ENCODE results near the gene MMP20. TPM values are rescaled to one million over a fixed set of nuclear protein-coding genes. Genes with fewer than 3 reads are reported as not detected.

Gene MMP20
- total RNA-seq, 4 donors from 2014 or later, result not detected

DNA sequence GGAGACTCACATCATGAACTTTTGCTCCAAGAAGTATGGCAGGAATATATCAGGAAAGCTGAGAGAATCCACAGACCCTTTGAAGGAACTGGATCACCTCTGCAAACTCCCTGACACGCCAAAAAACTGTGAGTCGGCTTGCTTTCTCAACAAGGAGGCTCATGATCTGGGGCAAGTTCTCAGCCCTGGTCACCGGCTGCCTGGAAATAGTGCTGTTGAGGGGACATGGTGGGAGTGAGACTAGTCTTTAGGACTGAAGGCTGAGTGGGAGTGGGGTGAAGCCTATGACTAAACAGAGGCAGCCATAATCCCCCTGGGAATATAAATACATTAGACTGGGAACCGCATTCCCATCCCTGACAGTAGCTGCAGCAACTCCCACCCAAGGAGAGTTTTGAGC lies 86.2 kb downstream of the MMP20 start:
- WGBS, 2 donors (ENCODE audit: low coverage in 1 of 2), result 94 to 100% methylated on average over 1 to 4 of the region's 4 CpGs
- intact Hi-C loops (cut with DNase I; ENCODE audit: low total_unique reads), result no loop called here
- Histone ChIP-seq H3K27me3 (no peaks in the 10 kb centered on the region), H3K36me3 (no peaks in the 10 kb centered on the region), H3K27ac (no peak overlapping the region), H3K4me3 (no peak overlapping the region), H3K9me3 (no peaks in the 10 kb centered on the region), H3K4me1 (no peaks in the 10 kb centered on the region)
- in situ Hi-C loops (cut with MboI; ENCODE audit: low pct_ligation_motif_present in 1 of 4, low pct_unique_long_range_greater_than_20kb in 1 of 4, low sequenced_read_pairs in 3 of 4), result no loop called here
- DNase-seq, result no peak
- TF ChIP-seq, protein P1, sequence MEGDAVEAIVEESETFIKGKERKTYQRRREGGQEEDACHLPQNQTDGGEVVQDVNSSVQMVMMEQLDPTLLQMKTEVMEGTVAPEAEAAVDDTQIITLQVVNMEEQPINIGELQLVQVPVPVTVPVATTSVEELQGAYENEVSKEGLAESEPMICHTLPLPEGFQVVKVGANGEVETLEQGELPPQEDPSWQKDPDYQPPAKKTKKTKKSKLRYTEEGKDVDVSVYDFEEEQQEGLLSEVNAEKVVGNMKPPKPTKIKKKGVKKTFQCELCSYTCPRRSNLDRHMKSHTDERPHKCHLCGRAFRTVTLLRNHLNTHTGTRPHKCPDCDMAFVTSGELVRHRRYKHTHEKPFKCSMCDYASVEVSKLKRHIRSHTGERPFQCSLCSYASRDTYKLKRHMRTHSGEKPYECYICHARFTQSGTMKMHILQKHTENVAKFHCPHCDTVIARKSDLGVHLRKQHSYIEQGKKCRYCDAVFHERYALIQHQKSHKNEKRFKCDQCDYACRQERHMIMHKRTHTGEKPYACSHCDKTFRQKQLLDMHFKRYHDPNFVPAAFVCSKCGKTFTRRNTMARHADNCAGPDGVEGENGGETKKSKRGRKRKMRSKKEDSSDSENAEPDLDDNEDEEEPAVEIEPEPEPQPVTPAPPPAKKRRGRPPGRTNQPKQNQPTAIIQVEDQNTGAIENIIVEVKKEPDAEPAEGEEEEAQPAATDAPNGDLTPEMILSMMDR (IDR thresholded peaks at IDR 0.05), result no peak
- TF ChIP-seq EP300 (IDR thresholded peaks at IDR 0.05; ENCODE audit: low read depth) (no peak), POLR2AphosphoS5 (IDR thresholded peaks at IDR 0.05) (no peak), POLR2A (IDR thresholded peaks at IDR 0.05) (no peak)

DNA sequence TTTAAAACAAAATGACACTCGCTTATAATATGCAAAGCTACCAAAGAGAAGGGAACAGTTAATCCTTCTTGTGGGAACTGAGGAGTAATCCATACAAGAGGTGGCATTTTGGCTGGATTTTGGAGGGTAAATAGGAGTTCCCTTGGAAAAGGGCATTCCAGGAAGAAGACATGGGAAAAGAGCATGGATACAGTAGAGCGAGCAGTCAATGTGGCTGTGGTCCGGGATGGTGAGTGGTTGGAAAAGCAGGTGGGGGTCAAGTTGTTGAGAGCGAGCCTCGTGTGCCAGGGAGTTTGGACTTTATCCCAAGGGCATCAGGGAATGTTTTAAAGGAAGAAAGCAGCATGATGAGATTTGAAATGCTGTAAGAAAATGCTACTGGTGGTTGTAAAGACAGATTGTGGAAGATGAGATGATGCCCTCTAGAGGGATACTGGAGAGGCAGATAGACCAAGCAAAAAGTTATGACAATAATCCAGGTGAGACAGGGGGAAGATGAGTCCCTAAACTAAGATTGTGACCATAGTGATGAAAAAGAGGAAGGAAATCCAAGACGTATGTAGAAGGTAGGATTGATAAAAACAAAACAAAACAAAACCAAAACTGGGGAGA lies 90.8 kb downstream of the MMP20 start:
- Histone ChIP-seq H3K36me3 (no peaks in the 10 kb centered on the region), H3K27ac (no peak overlapping the region), H3K4me3 (no peak overlapping the region), H3K4me1 (no peaks in the 10 kb centered on the region), H3K9me3 (no peaks in the 10 kb centered on the region), H3K27me3 (no peaks in the 10 kb centered on the region)
- DNase-seq, result no peak
- TF ChIP-seq EP300 (IDR thresholded peaks at IDR 0.05; ENCODE audit: low read depth), result no peak
- TF ChIP-seq, protein P1 (IDR thresholded peaks at IDR 0.05), result no peak
- TF ChIP-seq POLR2AphosphoS5 (IDR thresholded peaks at IDR 0.05), result no peak
- TF ChIP-seq POLR2A (IDR thresholded peaks at IDR 0.05), result no peak
- in situ Hi-C loops (cut with MboI; ENCODE audit: low pct_ligation_motif_present in 1 of 4, low pct_unique_long_range_greater_than_20kb in 1 of 4, low sequenced_read_pairs in 3 of 4), result no loop called here
- 68 to 78% methylated on average over 6 of the region's 6 CpGs for WGBS, 2 donors (ENCODE audit: low coverage in 1 of 2)
- intact Hi-C loops (cut with DNase I; ENCODE audit: low total_unique reads), result no loop called here

DNA sequence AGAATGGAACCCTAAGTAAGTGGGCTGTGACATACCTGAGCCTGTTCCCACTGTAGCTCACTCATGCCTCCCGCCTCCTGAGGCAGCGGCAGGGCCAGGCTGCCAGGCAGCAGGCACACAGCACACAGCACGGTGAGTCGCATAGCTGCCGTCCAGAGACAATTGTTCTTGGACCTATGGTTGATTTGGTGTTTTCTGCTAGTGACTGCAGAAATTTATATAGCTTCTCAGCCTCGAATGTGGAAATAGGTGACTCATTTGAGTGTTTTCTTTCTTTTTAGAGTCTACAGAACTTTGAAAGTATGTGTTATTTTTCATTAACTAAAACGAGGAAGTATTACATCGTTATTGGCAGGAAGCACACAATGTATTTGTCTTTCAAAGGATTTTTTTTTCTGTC lies 94.6 kb downstream of the MMP20 start, which contains the start of gene MMP7:
Gene MMP7, minus strand, starts transcription at position 190 of the 400 bp plus-strand sequence. Its CDS starts 47 bp downstream, at position 143.
- no peaks in the 10 kb centered on the region for H3K27me3 ChIP-seq
- TF ChIP-seq, protein P1 (IDR thresholded peaks at IDR 0.05), result no peak
- TF ChIP-seq POLR2AphosphoS5 (IDR thresholded peaks at IDR 0.05) (no peak), EP300 (IDR thresholded peaks at IDR 0.05; ENCODE audit: low read depth) (no peak), POLR2A (IDR thresholded peaks at IDR 0.05) (no peak)
- no peaks in the 10 kb centered on the region for H3K9me3 ChIP-seq
- H3K4me3 ChIP-seq, result no peak within 1 kb of the TSS
- in situ Hi-C loops (cut with MboI; ENCODE audit: low pct_ligation_motif_present in 1 of 4, low pct_unique_long_range_greater_than_20kb in 1 of 4, low sequenced_read_pairs in 3 of 4), result no loop called here
- DNase-seq, result no peak
- WGBS, 2 donors (ENCODE audit: low coverage in 1 of 2), result 28 to 39% methylated on average over 4 to 8 of the region's 8 CpGs
- intact Hi-C loops (cut with DNase I; ENCODE audit: low total_unique reads), result no loop called here
- no peak within 1 kb of the TSS for H3K27ac ChIP-seq
- no peaks in the 10 kb centered on the region for H3K36me3 ChIP-seq
- no peaks in the 10 kb centered on the region for H3K4me1 ChIP-seq

DNA sequence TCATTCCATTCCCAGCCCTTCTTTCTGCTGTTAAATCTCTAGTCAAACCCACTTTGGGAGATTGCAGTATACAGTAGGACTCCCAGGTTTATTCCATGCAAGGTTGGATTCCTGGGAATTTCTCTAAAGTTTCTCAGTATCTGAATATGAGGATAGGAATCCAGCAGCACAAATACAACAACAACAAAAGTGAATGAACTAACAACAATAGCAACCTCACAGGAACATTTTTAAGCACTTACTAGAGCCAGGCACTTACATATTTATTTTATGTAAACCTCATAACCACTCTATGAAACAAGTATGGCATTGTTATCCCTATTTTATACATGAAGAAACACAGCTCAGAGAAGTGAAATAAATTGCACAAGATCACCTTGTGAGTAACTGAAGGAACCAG lies 96.5 kb downstream of the MMP20 start:
- Histone ChIP-seq H3K27me3 (no peaks in the 10 kb centered on the region), H3K4me1 (no peaks in the 10 kb centered on the region), H3K27ac (no peak overlapping the region), H3K9me3 (no peaks in the 10 kb centered on the region), H3K36me3 (no peaks in the 10 kb centered on the region), H3K4me3 (no peak overlapping the region)
- in situ Hi-C loops (cut with MboI; ENCODE audit: low pct_ligation_motif_present in 1 of 4, low pct_unique_long_range_greater_than_20kb in 1 of 4, low sequenced_read_pairs in 3 of 4) (no loop called here), intact Hi-C loops (cut with DNase I; ENCODE audit: low total_unique reads) (no loop called here)
- no peak for DNase-seq
- TF ChIP-seq POLR2AphosphoS5 (IDR thresholded peaks at IDR 0.05) (no peak), EP300 (IDR thresholded peaks at IDR 0.05; ENCODE audit: low read depth) (no peak), POLR2A (IDR thresholded peaks at IDR 0.05) (no peak)
- TF ChIP-seq, protein P1 (IDR thresholded peaks at IDR 0.05), result no peak
